GM12865 (cell line): ENCODE results near the gene ITIH3.

ENCODE experiments used
- DNase-seq: peaks from one replicate; pipeline ENCODE4 v3.0.0; 2010; ENCODE audit warnings: low read depth
- H3K4me3 ChIP-seq: 2 replicates; pipeline ENCODE4 v1.5.1; 2011; ENCODE audit warnings: mild to moderate bottlenecking, low read depth, low read length, control low read depth
- CTCF ChIP-seq: IDR thresholded peaks from 2 replicates; pipeline ENCODE4 v1.5.1; 2011; ENCODE audit warnings: low read length, control low read depth, low read depth, inconsistent platforms; ENCODE audit not compliant: insufficient read depth; ENCODE audit errors: missing control alignments

The ITIH3 gene

DNA sequence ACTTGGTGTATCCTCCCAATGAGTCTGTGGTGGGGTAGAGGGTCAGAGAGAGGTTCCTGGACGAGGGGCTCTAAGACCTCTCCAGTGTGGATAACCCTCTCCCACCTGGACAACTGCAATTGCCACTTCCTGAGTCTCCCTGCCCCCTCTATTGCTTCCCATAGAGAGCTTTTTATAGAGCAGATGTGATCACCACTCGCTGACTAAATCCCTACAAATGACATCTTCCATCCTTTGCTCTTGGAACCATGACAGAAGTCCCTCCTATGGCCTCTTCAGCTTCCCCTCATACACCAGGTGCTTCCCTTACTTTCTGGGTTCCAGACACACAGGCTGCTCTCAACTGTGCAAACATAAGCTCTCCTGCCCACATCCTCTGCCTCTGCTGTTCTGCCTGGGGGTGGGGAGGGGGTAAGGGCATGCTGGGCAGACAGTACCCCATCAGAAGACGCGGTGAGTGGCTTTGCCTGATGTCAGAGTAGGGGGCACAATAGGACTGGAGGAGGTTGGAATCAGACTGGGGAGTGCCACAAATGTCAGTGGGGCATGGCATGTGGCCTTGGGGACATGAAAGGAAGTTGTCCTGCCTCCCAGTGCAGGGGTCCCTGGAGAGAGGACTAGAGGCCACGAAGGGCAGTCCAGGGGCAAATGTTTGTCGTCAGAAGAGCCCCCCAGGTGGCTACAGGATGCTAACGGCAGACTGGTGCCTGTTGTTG, 15.2 kb downstream of the ITIH3 start:
- no peak overlapping the region for H3K4me3 ChIP-seq
- no peak for TF ChIP-seq CTCF
- no peak for DNase-seq

- no peak for TF ChIP-seq CTCF
- no peak for DNase-seq
- H3K4me3 ChIP-seq, result no peak overlapping the region
Measured at GRCh38 chr3:52810923-52811322, 16.3 kb downstream of the ITIH3 start.

GRCh38 chr3:52811452-52812011, 16.9 kb downstream of the ITIH3 start:
- no peak for TF ChIP-seq CTCF
- no peak for DNase-seq

DNA sequence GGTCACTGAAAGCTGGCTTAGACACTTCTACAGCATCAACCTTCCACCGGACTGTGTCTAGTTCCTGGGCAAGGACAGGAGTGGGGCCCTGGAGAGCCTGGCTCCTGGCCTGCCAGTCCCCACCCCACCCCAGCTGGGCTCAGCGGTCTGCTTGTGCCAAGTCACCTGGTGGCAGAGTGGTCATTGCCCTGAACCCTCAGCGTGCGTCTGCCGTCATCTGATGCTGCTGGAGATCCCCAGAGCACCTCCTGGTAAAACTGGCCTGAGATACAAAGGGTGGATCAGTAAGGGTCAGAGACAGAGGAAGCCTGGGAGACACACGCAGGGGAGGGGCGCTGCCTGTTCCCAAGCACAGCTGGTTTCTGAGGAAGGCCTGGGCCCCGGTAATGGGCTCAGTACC, 19.2 kb downstream of the ITIH3 start:
- no peak for DNase-seq
- H3K4me3 ChIP-seq, result no peak overlapping the region
- TF ChIP-seq CTCF, result no peak

More at GRCh38 chr3:52811452-52812011, 16.9 kb downstream of the ITIH3 start:
- H3K4me3 ChIP-seq, result no peak overlapping the region

DNA sequence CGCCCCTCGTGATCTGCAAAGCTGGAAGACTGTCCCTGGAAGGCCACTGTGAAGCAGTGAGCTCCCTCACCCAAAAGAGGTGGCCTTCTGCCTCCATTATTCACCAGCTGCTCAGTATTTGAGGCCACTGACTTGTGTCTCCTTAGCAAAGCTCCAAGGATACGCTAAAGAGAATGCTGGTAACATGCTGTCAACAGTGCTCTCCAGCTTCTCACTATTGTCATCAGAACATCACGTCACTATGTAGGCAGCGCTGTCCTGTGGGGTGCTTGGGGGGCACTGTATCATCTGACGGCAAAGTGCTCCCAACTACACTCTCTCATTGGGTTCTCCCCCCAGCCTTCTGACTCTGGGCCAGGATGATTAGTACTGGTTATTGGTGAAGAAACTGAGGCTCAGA, 21.6 kb downstream of the ITIH3 start:
- no peak overlapping the region for H3K4me3 ChIP-seq
- TF ChIP-seq CTCF, result no peak
- no peak for DNase-seq

DNA sequence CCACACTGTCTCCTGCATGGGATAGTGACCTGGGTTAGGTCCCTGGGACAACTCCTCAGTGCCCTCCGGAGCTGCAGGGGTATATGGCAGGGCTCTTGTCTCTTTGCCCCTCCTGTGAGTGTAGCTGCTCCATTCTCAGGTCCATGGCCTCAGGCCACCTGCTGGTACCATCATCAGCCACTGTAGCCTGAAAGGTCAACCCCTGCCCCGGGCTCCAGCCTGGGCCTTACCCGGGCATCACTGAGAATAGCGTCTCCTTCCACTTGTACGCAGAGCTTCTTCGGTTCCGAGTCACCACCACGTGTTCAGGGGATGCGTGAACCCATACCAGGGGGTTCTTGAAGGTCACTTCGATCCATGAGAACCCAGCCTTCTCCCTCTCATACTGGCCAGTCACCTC, 22.1 kb downstream of the ITIH3 start:
- H3K4me3 ChIP-seq, result no peak overlapping the region
- no peak for TF ChIP-seq CTCF

GRCh38 chr3:52817221-52817620, 22.6 kb downstream of the ITIH3 start:
- no peak for TF ChIP-seq CTCF
- no peak overlapping the region for H3K4me3 ChIP-seq
- DNase-seq, result no peak

More for the DNA sequence above, 22.1 kb downstream of the ITIH3 start:
- no peak for DNase-seq
